Activated CD4-positive, alpha-beta T cell treated with anti-CD3 and anti-CD28 coated beads for 24 hours (primary cell): ENCODE results near the gene PLCXD3.

Experiments used
- DNase-seq, 2 donors: peaks; one replicate each; pipeline ENCODE4 v3.0.0-alpha.2; 2020; ENCODE audit warnings: low read depth in 2 of 2

The PLCXD3 gene

GRCh38 chr5:41413074-41413473 is 97.3 kb downstream of the PLCXD3 start:
- DNase-seq = no peak

- DNase-seq = no peak
These were observed 97.9 kb downstream of the PLCXD3 start for GRCh38 chr5:41412496-41412895.

- no peak for DNase-seq
These were observed 99.7 kb downstream of the PLCXD3 start for GRCh38 chr5:41410737-41411136.

GRCh38 chr5:41410307-41410706 is 100.1 kb downstream of the PLCXD3 start:
- DNase-seq = no peak

- DNase-seq = no peak
These were observed 101.5 kb downstream of the PLCXD3 start for GRCh38 chr5:41408676-41409443.

GRCh38 chr5:41406936-41407335 is 103.5 kb downstream of the PLCXD3 start:
- DNase-seq = no peak

GRCh38 chr5:41406424-41406823 is 104.0 kb downstream of the PLCXD3 start:
- DNase-seq = no peak

GRCh38 chr5:41404757-41405156 is 105.6 kb downstream of the PLCXD3 start:
- no peak for DNase-seq

GRCh38 chr5:41403846-41404245 is 106.6 kb downstream of the PLCXD3 start:
- no peak for DNase-seq

- DNase-seq = no peak
These were observed 107.6 kb downstream of the PLCXD3 start for GRCh38 chr5:41402845-41403244.

GRCh38 chr5:41399839-41400238 is 110.6 kb downstream of the PLCXD3 start:
- no peak for DNase-seq

- no peak for DNase-seq
These were observed 118.4 kb downstream of the PLCXD3 start for GRCh38 chr5:41392016-41392415.

- no peak for DNase-seq
These were observed 135.8 kb downstream of the PLCXD3 start for GRCh38 chr5:41374631-41375030.

GRCh38 chr5:41373230-41373629 is 137.2 kb downstream of the PLCXD3 start:
- DNase-seq = no peak

GRCh38 chr5:41371738-41372137 is 138.7 kb downstream of the PLCXD3 start:
- DNase-seq = no peak

GRCh38 chr5:41370482-41370881 is 139.9 kb downstream of the PLCXD3 start:
- no peak for DNase-seq

GRCh38 chr5:41369799-41370198 is 140.6 kb downstream of the PLCXD3 start:
- no peak for DNase-seq

- DNase-seq = no peak
These were observed 142.2 kb downstream of the PLCXD3 start for GRCh38 chr5:41368158-41368557.

- no peak for DNase-seq
These were observed 145.0 kb downstream of the PLCXD3 start for GRCh38 chr5:41365369-41365768.

GRCh38 chr5:41364346-41364745 is 146.1 kb downstream of the PLCXD3 start:
- DNase-seq = no peak

GRCh38 chr5:41363343-41363986 is 146.9 kb downstream of the PLCXD3 start:
- DNase-seq = no peak

GRCh38 chr5:41356786-41357185 is 153.6 kb downstream of the PLCXD3 start:
- DNase-seq = no peak

GRCh38 chr5:41349846-41350245 is 160.6 kb downstream of the PLCXD3 start:
- no peak for DNase-seq
